Neural cell (in vitro differentiated cells): ENCODE measurements around the gene LMO3. TPM values are rescaled to one million over a fixed set of nuclear protein-coding genes. Genes with fewer than 3 reads are reported as not detected.

Experiments used
- H2AFZ ChIP-seq: fragments of 200-600, 300-800 bp; sonication (generic), shearing (Covaris generic); 2 replicates; pipeline ENCODE4 v1.6.0; 2014; ENCODE audit warnings: low read depth, mild to moderate bottlenecking, antibody characterized with exemption, low read length, moderate library complexity
- H3F3A ChIP-seq: fragments of 200-600 bp; shearing (Covaris generic); 2 replicates; pipeline ENCODE4 v1.6.1; 2016; ENCODE audit warnings: mild to moderate bottlenecking, moderate library complexity, mixed read lengths, antibody characterized with exemption, low read length; ENCODE audit not compliant: insufficient read depth, poor library complexity, severe bottlenecking
- H3K27ac ChIP-seq: fragments of 200-600, 300-800 bp; sonication (generic), shearing (Covaris generic); 2 replicates; pipeline ENCODE4 v1.5.1; 2014; ENCODE audit warnings: mild to moderate bottlenecking, low read length, moderate library complexity
- H3K27me3 ChIP-seq: fragments of 300-800, 200-600 bp; sonication (generic), shearing (Covaris generic); 2 replicates; pipeline ENCODE4 v1.6.0; 2014; ENCODE audit warnings: mild to moderate bottlenecking, low read depth, low read length, moderate library complexity; ENCODE audit not compliant: insufficient read depth
- H3K36me3 ChIP-seq: fragments of 300-800, 200-600 bp; sonication (generic), shearing (Covaris generic); 2 replicates; pipeline ENCODE4 v1.5.1; 2014; ENCODE audit warnings: mild to moderate bottlenecking, antibody characterized with exemption, low read length, moderate library complexity; ENCODE audit not compliant: insufficient read depth
- H3K4me2 ChIP-seq: fragments of 300-800, 200-600 bp; sonication (generic), shearing (Covaris generic); 2 replicates; pipeline ENCODE4 v1.6.0; 2014; ENCODE audit warnings: mild to moderate bottlenecking, low read length
- H3K4me3 ChIP-seq: fragments of 300-800, 200-600 bp; sonication (generic), shearing (Covaris generic); 2 replicates; pipeline ENCODE4 v1.5.1; 2014; ENCODE audit warnings: mild to moderate bottlenecking, low read length, moderate library complexity
- H3K79me2 ChIP-seq: fragments of 200-600 bp; shearing (Covaris generic); replicated peaks from 2 replicates; pipeline ENCODE4 v1.6.0; 2014; ENCODE audit warnings: mild to moderate bottlenecking, low read length, moderate library complexity; ENCODE audit not compliant: insufficient read depth
- H3K9ac ChIP-seq: fragments of 300-800, 200-600 bp; sonication (generic), shearing (Covaris generic); 2 replicates; pipeline ENCODE4 v1.6.1; 2016; ENCODE audit warnings: mild to moderate bottlenecking, low read length, mixed read lengths
- H3K9me2 ChIP-seq: fragments of 200-600 bp; shearing (Covaris generic); 2 replicates; pipeline ENCODE4 v1.6.1; 2016; ENCODE audit warnings: mild to moderate bottlenecking, low read length, mixed read lengths; ENCODE audit not compliant: insufficient read depth
- H3K9me3 ChIP-seq: fragments of 200-600, 300-800 bp; sonication (generic), shearing (Covaris generic); 2 replicates; pipeline ENCODE4 v1.6.1; 2016; ENCODE audit warnings: mild to moderate bottlenecking, mixed run types, low read length, moderate library complexity, mixed read lengths
- H4K20me1 ChIP-seq: fragments of 200-600 bp; shearing (Covaris generic); 2 replicates; pipeline ENCODE4 v1.6.1; 2016; ENCODE audit warnings: mild to moderate bottlenecking, mixed run types; ENCODE audit not compliant: insufficient read depth
- EP300 ChIP-seq: fragments of 450-650 bp; conservative IDR thresholded peaks from 2 replicates; pipeline ENCODE4 v1.6.1; 2014; ENCODE audit warnings: antibody characterized with exemption, mild to moderate bottlenecking, moderate library complexity; ENCODE audit not compliant: poor library complexity, severe bottlenecking
- EZH2 ChIP-seq: fragments of 200-600, 300-800 bp; shearing (Covaris generic), sonication (generic); IDR thresholded peaks from 2 replicates; pipeline ENCODE4 v1.6.1; 2014; ENCODE audit warnings: antibody characterized with exemption, low read length, borderline replicate concordance, mild to moderate bottlenecking; ENCODE audit not compliant: insufficient read depth, poor library complexity, severe bottlenecking
- MXI1 ChIP-seq: fragments of 450-650 bp; conservative IDR thresholded peaks from 2 replicates; pipeline ENCODE4 v1.6.1; 2014; ENCODE audit warnings: antibody characterized with exemption, mild to moderate bottlenecking; ENCODE audit not compliant: poor library complexity, severe bottlenecking
- POLR2AphosphoS5 ChIP-seq: IDR thresholded peaks from 2 replicates; pipeline ENCODE4 v1.6.1; 2012
- RAD21 ChIP-seq: fragments of 450-650 bp; conservative IDR thresholded peaks from 2 replicates; pipeline ENCODE4 v1.6.1; 2014; ENCODE audit warnings: antibody characterized with exemption, mild to moderate bottlenecking, moderate library complexity
- SMC3 ChIP-seq: fragments of 450-650 bp; conservative IDR thresholded peaks from 2 replicates; pipeline ENCODE4 v1.6.1; 2014; ENCODE audit warnings: antibody characterized with exemption, mild to moderate bottlenecking, moderate library complexity; ENCODE audit not compliant: poor library complexity
- TAF1 ChIP-seq: IDR thresholded peaks from 2 replicates; pipeline ENCODE4 v1.6.1; 2012; ENCODE audit warnings: low read depth
- polyA plus RNA-seq: library from polyadenylated mRNA; depleted of rRNA; stranded (reverse); fragments of >200 nt; gene quantifications from 2 replicates; pipeline ENCODE4 v1.2.3, GENCODE V29; 2014
- TF ChIP-seq, protein P1 (sequence below): IDR thresholded peaks from 2 replicates; pipeline ENCODE4 v1.6.1; 2012; ENCODE audit warnings: borderline replicate concordance
- TF ChIP-seq, protein P2 (sequence below): fragments of 450-650 bp; IDR thresholded peaks from 2 replicates; pipeline ENCODE4 v1.5.1; 2014; ENCODE audit warnings: antibody characterized with exemption, mild to moderate bottlenecking, moderate library complexity; ENCODE audit not compliant: poor library complexity, severe bottlenecking

Gene LMO3
- polyA plus RNA-seq, 1 donor from 2014 or later: 42.8 TPM

DNA sequence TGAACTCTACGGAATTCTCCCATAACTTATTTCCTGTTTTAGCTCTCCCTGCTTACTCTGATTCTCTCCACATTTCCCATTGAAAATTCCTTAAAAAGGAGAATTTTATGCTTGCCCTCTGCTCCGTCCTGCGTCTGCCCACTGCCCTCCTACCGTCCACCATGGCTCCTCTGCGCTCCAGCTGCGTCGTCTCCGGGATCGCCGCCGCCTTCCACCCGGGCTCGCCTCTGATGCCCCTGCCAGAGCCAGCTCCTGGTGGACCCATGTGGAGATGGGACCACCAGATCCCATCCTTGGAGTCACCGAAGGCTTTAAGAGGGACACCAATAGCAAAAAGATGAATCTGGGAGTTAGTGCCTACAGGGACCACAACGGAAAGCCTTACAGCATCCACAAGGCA lies 92.7 kb downstream of the LMO3 start:
- Histone ChIP-seq H2AFZ (no peak overlapping the region), H3K27me3 (no peaks in the 10 kb centered on the region), H3K79me2 (no peaks in the 10 kb centered on the region), H3K9me3 (no peaks in the 10 kb centered on the region), H3K9ac (no peak overlapping the region), H3K4me3 (no peak overlapping the region), H4K20me1 (no peaks in the 10 kb centered on the region), H3K9me2 (no peaks in the 10 kb centered on the region), H3K4me2 (no peak overlapping the region), H3F3A (no peaks in the 10 kb centered on the region), H3K36me3 (no peaks in the 10 kb centered on the region), H3K27ac (no peak overlapping the region)
- TF ChIP-seq EZH2: no peak
- TF ChIP-seq, protein P1, sequence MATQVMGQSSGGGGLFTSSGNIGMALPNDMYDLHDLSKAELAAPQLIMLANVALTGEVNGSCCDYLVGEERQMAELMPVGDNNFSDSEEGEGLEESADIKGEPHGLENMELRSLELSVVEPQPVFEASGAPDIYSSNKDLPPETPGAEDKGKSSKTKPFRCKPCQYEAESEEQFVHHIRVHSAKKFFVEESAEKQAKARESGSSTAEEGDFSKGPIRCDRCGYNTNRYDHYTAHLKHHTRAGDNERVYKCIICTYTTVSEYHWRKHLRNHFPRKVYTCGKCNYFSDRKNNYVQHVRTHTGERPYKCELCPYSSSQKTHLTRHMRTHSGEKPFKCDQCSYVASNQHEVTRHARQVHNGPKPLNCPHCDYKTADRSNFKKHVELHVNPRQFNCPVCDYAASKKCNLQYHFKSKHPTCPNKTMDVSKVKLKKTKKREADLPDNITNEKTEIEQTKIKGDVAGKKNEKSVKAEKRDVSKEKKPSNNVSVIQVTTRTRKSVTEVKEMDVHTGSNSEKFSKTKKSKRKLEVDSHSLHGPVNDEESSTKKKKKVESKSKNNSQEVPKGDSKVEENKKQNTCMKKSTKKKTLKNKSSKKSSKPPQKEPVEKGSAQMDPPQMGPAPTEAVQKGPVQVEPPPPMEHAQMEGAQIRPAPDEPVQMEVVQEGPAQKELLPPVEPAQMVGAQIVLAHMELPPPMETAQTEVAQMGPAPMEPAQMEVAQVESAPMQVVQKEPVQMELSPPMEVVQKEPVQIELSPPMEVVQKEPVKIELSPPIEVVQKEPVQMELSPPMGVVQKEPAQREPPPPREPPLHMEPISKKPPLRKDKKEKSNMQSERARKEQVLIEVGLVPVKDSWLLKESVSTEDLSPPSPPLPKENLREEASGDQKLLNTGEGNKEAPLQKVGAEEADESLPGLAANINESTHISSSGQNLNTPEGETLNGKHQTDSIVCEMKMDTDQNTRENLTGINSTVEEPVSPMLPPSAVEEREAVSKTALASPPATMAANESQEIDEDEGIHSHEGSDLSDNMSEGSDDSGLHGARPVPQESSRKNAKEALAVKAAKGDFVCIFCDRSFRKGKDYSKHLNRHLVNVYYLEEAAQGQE: no peak
- TF ChIP-seq TAF1: no peak
- TF ChIP-seq SMC3: no peak
- TF ChIP-seq, protein P2, sequence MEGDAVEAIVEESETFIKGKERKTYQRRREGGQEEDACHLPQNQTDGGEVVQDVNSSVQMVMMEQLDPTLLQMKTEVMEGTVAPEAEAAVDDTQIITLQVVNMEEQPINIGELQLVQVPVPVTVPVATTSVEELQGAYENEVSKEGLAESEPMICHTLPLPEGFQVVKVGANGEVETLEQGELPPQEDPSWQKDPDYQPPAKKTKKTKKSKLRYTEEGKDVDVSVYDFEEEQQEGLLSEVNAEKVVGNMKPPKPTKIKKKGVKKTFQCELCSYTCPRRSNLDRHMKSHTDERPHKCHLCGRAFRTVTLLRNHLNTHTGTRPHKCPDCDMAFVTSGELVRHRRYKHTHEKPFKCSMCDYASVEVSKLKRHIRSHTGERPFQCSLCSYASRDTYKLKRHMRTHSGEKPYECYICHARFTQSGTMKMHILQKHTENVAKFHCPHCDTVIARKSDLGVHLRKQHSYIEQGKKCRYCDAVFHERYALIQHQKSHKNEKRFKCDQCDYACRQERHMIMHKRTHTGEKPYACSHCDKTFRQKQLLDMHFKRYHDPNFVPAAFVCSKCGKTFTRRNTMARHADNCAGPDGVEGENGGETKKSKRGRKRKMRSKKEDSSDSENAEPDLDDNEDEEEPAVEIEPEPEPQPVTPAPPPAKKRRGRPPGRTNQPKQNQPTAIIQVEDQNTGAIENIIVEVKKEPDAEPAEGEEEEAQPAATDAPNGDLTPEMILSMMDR: no peak
- no peak for TF ChIP-seq MXI1
- TF ChIP-seq POLR2AphosphoS5: no peak
- TF ChIP-seq EP300: no peak
- TF ChIP-seq RAD21: no peak

- H3K4me3 ChIP-seq: no peak overlapping the region
- H2AFZ ChIP-seq: no peak overlapping the region
- no peaks in the 10 kb centered on the region for H3K79me2 ChIP-seq
- no peak overlapping the region for H3K27ac ChIP-seq
- H3K4me2 ChIP-seq: no peak overlapping the region
- H3K27me3 ChIP-seq: no peaks in the 10 kb centered on the region
- H3F3A ChIP-seq: no peaks in the 10 kb centered on the region
- no peaks in the 10 kb centered on the region for H3K9me2 ChIP-seq
- no peaks in the 10 kb centered on the region for H4K20me1 ChIP-seq
- no peaks in the 10 kb centered on the region for H3K36me3 ChIP-seq
- H3K9me3 ChIP-seq: no peaks in the 10 kb centered on the region
- no peak for TF ChIP-seq POLR2AphosphoS5
- TF ChIP-seq EZH2: no peak
- TF ChIP-seq TAF1: no peak
- no peak for TF ChIP-seq EP300
- TF ChIP-seq RAD21: no peak
- TF ChIP-seq SMC3: no peak
- no peak for TF ChIP-seq MXI1
- TF ChIP-seq, protein P2: no peak
- TF ChIP-seq, protein P1: no peak
- no peak overlapping the region for H3K9ac ChIP-seq
Measured at GRCh38 chr12:16509411-16509810, 96.6 kb downstream of the LMO3 start.
